ENCODE measurements around the gene PAK4. TPM values are rescaled to one million over a fixed set of nuclear protein-coding genes. Genes with fewer than 3 reads are reported as not detected.

Gene PAK4
- total RNA-seq, result 28.1 and 29.4 TPM in 2 replicates

GRCh38 chr19:39125554-39126311 lies at the start of gene PAK4:
TSS of gene PAK4 (plus strand) at chr19:39125786. CDS start at chr19:39169554, 43,768 bp downstream.

GRCh38 chr19:39083983-39084731 lies 41.4 kb upstream of the PAK4 start, which contains the start of gene ACP7:
TSS of gene ACP7 (plus strand) at chr19:39084368. CDS start at chr19:39085270, 902 bp downstream.

DNA sequence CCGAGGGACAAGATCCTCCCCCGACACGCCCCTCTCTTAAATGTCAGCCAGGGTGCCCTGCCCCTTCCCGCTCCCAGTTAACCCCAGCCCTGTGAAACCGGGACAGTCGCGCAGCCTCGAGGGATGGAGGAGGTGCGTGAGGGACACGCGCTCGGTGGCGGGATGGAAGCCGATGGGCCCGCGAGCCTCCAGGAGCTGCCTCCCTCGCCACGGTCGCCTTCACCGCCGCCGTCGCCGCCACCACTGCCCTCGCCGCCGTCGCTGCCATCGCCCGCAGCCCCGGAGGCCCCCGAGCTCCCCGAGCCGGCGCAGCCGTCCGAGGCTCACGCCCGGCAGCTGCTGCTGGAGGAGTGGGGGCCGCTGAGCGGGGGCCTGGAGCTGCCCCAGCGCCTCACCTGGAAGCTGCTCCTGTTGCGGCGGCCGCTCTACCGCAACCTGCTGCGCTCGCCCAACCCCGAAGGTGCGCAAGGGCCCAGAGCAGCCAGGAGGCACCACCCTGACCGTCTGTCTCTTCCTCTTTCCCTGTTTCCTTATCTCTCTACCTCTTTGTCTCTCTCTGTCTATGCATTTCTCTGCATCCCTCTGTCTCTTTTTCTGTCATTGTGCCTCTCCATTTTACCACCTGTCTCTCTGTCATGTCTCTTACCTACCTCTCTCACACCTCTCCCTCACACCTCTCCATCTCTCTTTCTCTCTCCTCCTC lies 71.4 kb downstream of the PAK4 start, which contains the start of gene NCCRP1:
NCCRP1 (plus strand) TSS at position 105 of the 703 bp plus-strand sequence; CDS start at position 124, 19 bp downstream.

DNA sequence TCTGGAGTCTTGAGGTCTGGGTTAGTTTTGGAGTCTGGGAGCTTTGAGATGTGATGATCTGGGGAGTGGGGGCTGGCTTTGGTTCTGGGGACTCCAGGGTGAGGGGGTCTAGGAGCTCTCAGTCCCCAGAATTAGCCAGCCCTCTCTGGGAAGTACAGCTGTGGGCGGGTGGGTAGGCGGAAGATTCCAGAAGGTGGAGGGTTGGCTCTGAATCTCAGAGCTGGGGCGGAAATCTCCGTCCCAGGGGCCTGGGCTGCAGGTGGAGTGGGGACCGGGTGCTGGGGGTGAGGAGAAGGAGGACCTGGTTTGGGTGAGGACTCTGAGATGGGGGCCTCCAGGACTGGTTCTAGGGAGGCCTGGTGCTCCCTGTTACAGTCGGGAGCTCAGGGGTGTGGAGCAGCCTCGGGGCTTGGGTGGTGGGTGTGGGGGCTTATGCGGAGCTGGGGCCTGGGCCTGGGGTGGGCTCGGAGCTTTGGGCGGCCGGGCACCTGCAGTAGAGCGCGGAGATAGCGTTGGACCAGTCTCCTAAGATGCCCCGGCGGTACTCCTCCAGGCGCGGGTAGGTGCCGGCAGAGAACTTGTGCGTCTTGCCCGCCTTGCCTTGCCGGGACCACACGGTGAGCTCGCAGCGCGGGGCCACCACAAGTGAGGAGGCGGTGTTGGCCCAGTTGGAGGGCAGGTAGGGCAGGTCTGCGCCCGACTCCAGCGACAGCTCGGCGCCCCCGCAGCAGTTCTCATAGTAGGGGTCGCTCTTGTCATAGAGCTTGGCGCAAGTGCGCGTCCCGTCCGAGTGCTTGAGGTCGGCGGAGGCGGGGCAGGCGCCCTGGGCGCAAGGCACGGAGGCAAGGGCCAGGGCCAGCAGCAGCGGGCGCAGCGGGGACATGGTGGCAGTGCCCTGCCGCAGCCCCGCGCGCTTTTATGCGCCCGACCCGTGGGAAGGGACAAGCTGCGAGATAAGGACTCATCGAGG lies 78.1 kb downstream of the PAK4 start, which contains the start of gene SYCN:
SYCN (minus strand) TSS at position 892 of the 970 bp plus-strand sequence; CDS start at position 883, 9 bp downstream.

Other genes starting within 250 kb of the PAK4 start
- gene RINL, start 247.5 kb upstream of the PAK4 start, total RNA-seq, result 5.8 and 6.6 TPM in 2 replicates
- gene SIRT2, start 226.2 kb upstream of the PAK4 start, total RNA-seq, result 65.5 and 74.5 TPM in 2 replicates
- gene NFKBIB, start 225.8 kb upstream of the PAK4 start, total RNA-seq, result 27.9 and 28.5 TPM in 2 replicates
- gene CCER2, start 213.6 kb upstream of the PAK4 start, total RNA-seq, result not detected in 2 replicates
- gene SARS2, start 195.0 kb upstream of the PAK4 start, total RNA-seq, result 30.8 and 31.2 TPM in 2 replicates
- gene MRPS12, start 194.8 kb upstream of the PAK4 start, total RNA-seq, result 77.9 and 86.5 TPM in 2 replicates
- gene FBXO17, start 150.0 kb upstream of the PAK4 start, total RNA-seq, result 16.1 and 19.0 TPM in 2 replicates
- gene FBXO27, start 93.2 kb upstream of the PAK4 start, total RNA-seq, result 9.2 and 11.9 TPM in 2 replicates
- gene ACP7, start 41.4 kb upstream of the PAK4 start, total RNA-seq, result 1.4 and 1.8 TPM in 2 replicates
- 38.0 and 41.0 TPM in 2 replicates for gene NCCRP1, start 71.2 kb downstream of the PAK4 start, total RNA-seq
- not detected in 2 replicates for gene SYCN, start 78.5 kb downstream of the PAK4 start, total RNA-seq
- not detected in 2 replicates for gene IFNL3, start 119.2 kb downstream of the PAK4 start, total RNA-seq
- not detected in 2 replicates for gene IFNL4, start 123.1 kb downstream of the PAK4 start, total RNA-seq
- gene IFNL2, start 142.6 kb downstream of the PAK4 start, total RNA-seq, result not detected in 2 replicates
- gene IFNL1, start 170.6 kb downstream of the PAK4 start, total RNA-seq, result not detected in 2 replicates
- gene LRFN1, start 195.1 kb downstream of the PAK4 start, total RNA-seq, result 0.05 and 0.28 TPM in 2 replicates
- 0.71 TPM in 1 of 2 replicates, not detected in the other for gene GMFG, start 210.3 kb downstream of the PAK4 start, total RNA-seq
- 50.6 and 63.3 TPM in 2 replicates for gene SAMD4B, start 216.6 kb downstream of the PAK4 start, total RNA-seq

All from airway epithelial cell (primary cell).